GM18873 (cell line): ENCODE measurements around the gene PIK3IP1.

Experiments
- ATAC-seq: cut with Tn5 transposase; IDR thresholded peaks from one replicate; pipeline ENCODE4 v1.9.1; 2021; ENCODE audit warnings: mild to moderate bottlenecking, moderate library complexity, moderate number of reproducible peaks; ENCODE audit not compliant: unreplicated experiment, low FRiP score

The PIK3IP1 gene

GRCh38 chr22:31313366-31314147 is 21.3 kb upstream of the PIK3IP1 start:
- ATAC-seq = no peak

GRCh38 chr22:31308181-31308580 is 15.9 kb upstream of the PIK3IP1 start:
- no peak for ATAC-seq

- ATAC-seq = no peak
Observed at GRCh38 chr22:31305194-31305593, 12.9 kb upstream of the PIK3IP1 start.

- no peak for ATAC-seq
Observed at GRCh38 chr22:31302537-31302936, 10.2 kb upstream of the PIK3IP1 start.

GRCh38 chr22:31302006-31302405 is 9.7 kb upstream of the PIK3IP1 start:
- ATAC-seq = no peak

GRCh38 chr22:31300896-31301295 is 8.6 kb upstream of the PIK3IP1 start:
- ATAC-seq = no peak

- ATAC-seq = no peak
Observed at GRCh38 chr22:31295831-31296657, 3.8 kb upstream of the PIK3IP1 start.

GRCh38 chr22:31295360-31295759 is 3.1 kb upstream of the PIK3IP1 start:
- ATAC-seq = no peak

GRCh38 chr22:31291481-31292235 is 630 bp downstream of the PIK3IP1 start:
- no peak for ATAC-seq

- peak; percentile 81 for ATAC-seq
Observed at GRCh38 chr22:31290494-31291471, 1.5 kb downstream of the PIK3IP1 start.

- ATAC-seq = no peak
Observed at GRCh38 chr22:31289344-31289743, 2.9 kb downstream of the PIK3IP1 start.

GRCh38 chr22:31288496-31289240 is 3.6 kb downstream of the PIK3IP1 start:
- no peak for ATAC-seq

- ATAC-seq = no peak
Observed at GRCh38 chr22:31287818-31288495, 4.3 kb downstream of the PIK3IP1 start.

- ATAC-seq = no peak
Observed at GRCh38 chr22:31286360-31287255, 5.7 kb downstream of the PIK3IP1 start.

- ATAC-seq = no peak
Observed at GRCh38 chr22:31284281-31285155, 7.8 kb downstream of the PIK3IP1 start.

- no peak for ATAC-seq
Observed at GRCh38 chr22:31282748-31283468, 9.4 kb downstream of the PIK3IP1 start.
